GM18870 (cell line): ENCODE measurements around the gene FRG1.
"Not testable (repeated sequence)": the region's sequence is repeated elsewhere in the genome, so short reads cannot be mapped to it uniquely, and the experiment has no call there.

Source experiments
- ATAC-seq: cut with Tn5 transposase; IDR thresholded peaks from one replicate; pipeline ENCODE4 v1.9.1; 2021; ENCODE audit warnings: moderate library complexity; ENCODE audit not compliant: unreplicated experiment

Gene FRG1

GRCh38 chr4:189940178-189941004 is at the start of gene FRG1:
FRG1 (plus strand) TSS chr4:189940872; CDS start chr4:189941010, 138 bp downstream.
- ATAC-seq: peak; percentile 100

- no peak for ATAC-seq
These were observed 43.0 kb upstream of the FRG1 start for GRCh38 chr4:189897667-189898066.

- ATAC-seq: not testable (repeated sequence)
These were observed 41.1 kb upstream of the FRG1 start for GRCh38 chr4:189899481-189900015.

- ATAC-seq: peak; percentile 90
These were observed 36.1 kb upstream of the FRG1 start for GRCh38 chr4:189904420-189905027.

GRCh38 chr4:189912170-189912569 is 28.5 kb upstream of the FRG1 start:
- ATAC-seq: no peak

GRCh38 chr4:189917161-189917891 is 23.3 kb upstream of the FRG1 start:
- ATAC-seq: no peak

- ATAC-seq: no peak
These were observed 19.6 kb upstream of the FRG1 start for GRCh38 chr4:189921058-189921457.

GRCh38 chr4:189926742-189927141 is 13.9 kb upstream of the FRG1 start:
- ATAC-seq: not testable (repeated sequence)

- ATAC-seq: no peak
These were observed 356 bp downstream of the FRG1 start for GRCh38 chr4:189941005-189941450.

- not testable (repeated sequence) for ATAC-seq
These were observed 1.7 kb downstream of the FRG1 start for GRCh38 chr4:189942412-189942811.

GRCh38 chr4:189944077-189944476 is 3.4 kb downstream of the FRG1 start:
- ATAC-seq: not testable (repeated sequence)

- ATAC-seq: not testable (repeated sequence)
These were observed 6.2 kb downstream of the FRG1 start for GRCh38 chr4:189946906-189947305.

- not testable (repeated sequence) for ATAC-seq
These were observed 7.8 kb downstream of the FRG1 start for GRCh38 chr4:189948486-189948885.

GRCh38 chr4:189969291-189969690 is 28.6 kb downstream of the FRG1 start:
- ATAC-seq: not testable (repeated sequence)

- no peak for ATAC-seq
These were observed 33.0 kb downstream of the FRG1 start for GRCh38 chr4:189973646-189974045.

GRCh38 chr4:189974056-189974455 is 33.4 kb downstream of the FRG1 start:
- ATAC-seq: no peak

GRCh38 chr4:189979196-189980047 is 38.8 kb downstream of the FRG1 start:
- ATAC-seq: no peak

- not testable (repeated sequence) for ATAC-seq
These were observed 39.6 kb downstream of the FRG1 start for GRCh38 chr4:189980292-189980691.

GRCh38 chr4:189981970-189982369 is 41.3 kb downstream of the FRG1 start:
- no peak for ATAC-seq

- not testable (repeated sequence) for ATAC-seq
These were observed 43.3 kb downstream of the FRG1 start for GRCh38 chr4:189983916-189984526.
